ENCODE results near the gene ARID2.

- TF ChIP-seq, protein P1, sequence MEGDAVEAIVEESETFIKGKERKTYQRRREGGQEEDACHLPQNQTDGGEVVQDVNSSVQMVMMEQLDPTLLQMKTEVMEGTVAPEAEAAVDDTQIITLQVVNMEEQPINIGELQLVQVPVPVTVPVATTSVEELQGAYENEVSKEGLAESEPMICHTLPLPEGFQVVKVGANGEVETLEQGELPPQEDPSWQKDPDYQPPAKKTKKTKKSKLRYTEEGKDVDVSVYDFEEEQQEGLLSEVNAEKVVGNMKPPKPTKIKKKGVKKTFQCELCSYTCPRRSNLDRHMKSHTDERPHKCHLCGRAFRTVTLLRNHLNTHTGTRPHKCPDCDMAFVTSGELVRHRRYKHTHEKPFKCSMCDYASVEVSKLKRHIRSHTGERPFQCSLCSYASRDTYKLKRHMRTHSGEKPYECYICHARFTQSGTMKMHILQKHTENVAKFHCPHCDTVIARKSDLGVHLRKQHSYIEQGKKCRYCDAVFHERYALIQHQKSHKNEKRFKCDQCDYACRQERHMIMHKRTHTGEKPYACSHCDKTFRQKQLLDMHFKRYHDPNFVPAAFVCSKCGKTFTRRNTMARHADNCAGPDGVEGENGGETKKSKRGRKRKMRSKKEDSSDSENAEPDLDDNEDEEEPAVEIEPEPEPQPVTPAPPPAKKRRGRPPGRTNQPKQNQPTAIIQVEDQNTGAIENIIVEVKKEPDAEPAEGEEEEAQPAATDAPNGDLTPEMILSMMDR (IDR thresholded peaks at IDR 0.05; ENCODE audit: poor library complexity, severe bottlenecking), result no peak
- TF ChIP-seq EP300 (conservative IDR thresholded peaks at IDR 0.05; ENCODE audit: poor library complexity, severe bottlenecking) (no peak), POLR2AphosphoS5 (IDR thresholded peaks at IDR 0.05) (no peak), EZH2 (IDR thresholded peaks at IDR 0.05; ENCODE audit: borderline replicate concordance, insufficient read depth, low read length, poor library complexity, severe bottlenecking) (no peak), TAF1 (IDR thresholded peaks at IDR 0.05; ENCODE audit: low read depth) (no peak), RAD21 (conservative IDR thresholded peaks at IDR 0.05) (no peak), REST (IDR thresholded peaks at IDR 0.05; ENCODE audit: borderline replicate concordance) (no peak), SMC3 (conservative IDR thresholded peaks at IDR 0.05; ENCODE audit: poor library complexity) (no peak), MXI1 (conservative IDR thresholded peaks at IDR 0.05; ENCODE audit: poor library complexity, severe bottlenecking) (no peak)
Observed at GRCh38 chr12:45773747-45774146, 44.2 kb downstream of the ARID2 start.

All from neural cell (in vitro differentiated cells).